HG03139 (cell line): ENCODE measurements around the gene B3GNT5.

ENCODE experiments used
- ATAC-seq: cut with Tn5 transposase; IDR thresholded peaks from one replicate; pipeline ENCODE4 v1.9.1; 2021; ENCODE audit not compliant: unreplicated experiment

The B3GNT5 gene

DNA sequence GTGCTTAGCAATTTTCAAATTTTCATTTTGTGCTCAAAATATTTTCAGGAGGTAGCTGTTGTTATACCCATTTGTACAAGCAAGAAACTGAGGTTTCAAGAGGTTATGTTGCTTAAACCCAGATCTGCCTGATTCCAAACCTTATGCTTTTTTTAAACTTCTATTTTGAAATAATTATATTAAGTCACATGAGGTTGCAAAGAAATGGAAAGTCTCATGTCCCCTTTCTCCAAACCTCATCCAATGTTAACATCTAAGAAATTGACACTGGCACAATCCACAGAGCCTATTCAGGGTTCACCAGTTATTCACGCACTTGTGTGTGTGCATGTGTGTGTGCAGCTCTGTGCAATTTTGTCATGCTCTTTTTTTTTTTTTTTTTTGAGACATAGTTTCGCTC lies 35.1 kb downstream of the B3GNT5 start:
- ATAC-seq, result no peak

DNA sequence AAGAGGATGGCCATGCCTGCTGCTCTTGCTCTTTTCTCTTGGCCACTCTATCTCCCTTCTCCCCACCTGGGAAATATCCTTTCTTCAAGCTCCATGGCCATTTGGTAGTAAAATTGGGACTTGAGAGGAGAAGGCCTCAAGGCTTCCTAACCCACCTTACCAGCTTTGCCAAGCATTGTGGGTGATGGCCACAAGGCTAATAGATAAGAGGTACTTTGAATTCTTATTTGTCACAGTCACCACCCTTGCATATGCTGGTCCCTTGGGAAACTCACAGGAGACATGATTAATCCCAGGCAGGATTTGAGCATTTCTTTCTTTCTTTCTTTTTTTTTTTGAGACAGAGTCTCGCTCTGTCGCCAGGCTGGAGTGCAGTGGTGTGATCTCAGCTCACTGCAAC lies 37.2 kb downstream of the B3GNT5 start:
- no peak for ATAC-seq

DNA sequence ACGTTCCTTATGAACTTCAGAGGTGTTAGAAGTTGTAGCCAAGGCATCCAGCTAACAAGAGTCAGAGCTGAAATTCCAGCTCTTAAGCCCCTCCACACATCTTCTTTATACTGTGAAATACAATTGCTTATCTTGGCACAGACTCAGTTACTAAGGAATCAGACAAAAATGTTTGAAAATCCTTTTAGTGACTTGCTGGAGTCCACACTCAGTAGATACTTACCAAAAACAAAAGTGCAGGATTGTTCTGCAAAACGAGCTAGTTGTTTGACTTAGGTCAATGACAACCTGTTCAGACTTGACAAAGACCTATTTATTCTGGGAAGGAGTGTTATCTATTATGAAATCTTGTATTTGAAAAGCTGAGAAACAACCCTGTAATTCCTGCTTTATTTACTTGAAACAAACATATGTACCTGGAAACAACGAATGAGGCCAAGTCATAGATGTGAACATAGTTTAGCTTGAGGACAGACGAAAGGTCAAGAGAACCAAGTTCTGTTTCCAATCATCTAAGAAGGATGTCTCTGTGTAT lies 38.5 kb downstream of the B3GNT5 start:
- ATAC-seq, result no peak

DNA sequence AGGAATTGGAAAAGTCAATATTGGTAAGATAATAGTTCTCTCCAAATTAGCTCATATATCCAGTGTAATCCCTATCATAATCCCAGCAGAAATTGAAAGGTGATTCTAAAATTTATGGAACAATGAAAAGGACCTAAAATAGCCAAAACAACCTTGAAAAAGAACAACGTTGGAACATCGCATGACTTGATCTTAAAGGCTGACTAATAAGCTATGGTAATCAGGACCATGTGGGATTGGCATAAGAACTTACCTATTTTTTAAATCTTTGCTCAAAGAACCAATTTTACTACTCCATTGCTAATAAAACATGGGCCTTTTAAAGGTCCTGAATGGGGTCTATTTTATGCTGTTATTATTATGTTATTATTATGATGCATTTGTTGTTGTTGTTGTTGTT lies 40.9 kb downstream of the B3GNT5 start:
- no peak for ATAC-seq

DNA sequence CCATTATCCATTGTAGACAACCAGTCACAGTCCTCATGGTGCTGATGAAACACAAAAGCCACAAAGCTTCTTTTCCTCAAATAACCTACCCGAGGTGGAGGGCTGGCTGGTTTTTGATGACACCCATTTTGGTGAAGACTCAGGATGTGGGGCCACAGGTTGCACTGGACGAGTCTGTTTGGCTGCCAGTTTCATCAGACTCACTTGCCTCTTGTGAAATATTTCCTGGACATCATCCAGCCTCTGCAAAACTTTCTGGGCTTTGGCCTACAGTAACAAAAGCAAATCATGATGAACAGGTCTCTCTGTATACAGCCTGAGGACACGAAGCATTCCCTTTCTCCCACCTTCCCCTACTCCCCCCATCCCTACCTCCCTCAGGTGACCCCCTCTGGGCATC lies 42.2 kb downstream of the B3GNT5 start:
- no peak for ATAC-seq

DNA sequence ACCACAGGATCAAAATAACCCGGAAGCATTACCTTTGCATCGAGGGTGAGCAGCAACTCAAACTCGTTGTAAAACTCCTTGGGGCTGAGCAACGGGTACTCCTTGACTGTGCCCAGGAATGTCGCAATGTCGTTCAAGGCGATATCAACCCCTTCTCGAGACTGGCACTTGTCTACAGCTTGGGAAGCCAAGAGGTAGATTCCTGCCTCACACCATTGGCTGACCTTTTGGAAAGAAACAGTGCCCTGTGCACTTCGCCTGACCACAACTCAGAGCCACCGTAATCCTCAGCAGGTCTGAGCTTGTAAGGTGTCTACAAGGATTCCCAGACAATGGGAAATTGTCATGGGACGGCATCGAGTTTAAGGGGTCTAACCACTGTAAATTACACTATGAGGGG lies 43.9 kb downstream of the B3GNT5 start:
- ATAC-seq, result no peak

DNA sequence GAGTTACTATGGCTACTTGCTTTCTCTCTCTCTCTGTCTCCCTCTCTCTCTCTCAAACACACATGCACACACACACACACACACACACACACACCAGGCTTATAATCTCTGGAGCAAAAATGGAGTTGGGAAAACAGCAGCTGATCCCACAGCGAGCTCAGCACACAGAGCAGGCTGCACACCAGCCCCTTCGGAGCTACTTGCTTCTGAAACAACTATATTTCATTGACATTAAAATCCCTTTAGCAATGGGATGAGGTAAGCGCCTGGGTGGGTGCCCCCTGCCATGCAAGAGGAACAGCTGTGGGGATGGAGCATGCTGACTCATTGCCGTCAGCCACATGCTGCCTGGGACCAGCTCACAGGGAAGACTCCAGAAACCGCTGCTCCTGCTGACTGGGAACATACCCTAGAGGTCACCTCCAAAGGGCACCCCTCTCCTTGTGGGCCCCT lies 45.7 kb downstream of the B3GNT5 start:
- no peak for ATAC-seq

DNA sequence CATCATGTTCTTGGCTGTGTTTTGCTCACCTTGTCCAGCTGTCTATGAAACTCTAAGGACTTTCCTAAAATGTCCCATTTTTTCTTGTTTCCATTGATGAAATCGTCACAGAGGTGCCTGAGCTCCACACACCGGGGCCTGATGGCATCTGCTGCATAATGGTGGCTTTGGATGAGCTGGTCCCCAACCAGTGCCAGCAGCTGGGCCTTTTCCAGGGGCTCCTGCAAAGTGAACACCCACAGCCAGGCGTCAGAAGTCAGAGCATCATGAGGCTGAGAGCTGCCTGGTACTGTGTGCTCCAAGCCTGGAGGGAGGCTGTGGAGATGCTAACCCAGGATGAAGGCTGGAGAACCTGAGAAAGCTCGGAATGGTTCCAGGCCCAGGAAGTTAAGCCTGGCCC lies 46.9 kb downstream of the B3GNT5 start:
- ATAC-seq, result no peak

DNA sequence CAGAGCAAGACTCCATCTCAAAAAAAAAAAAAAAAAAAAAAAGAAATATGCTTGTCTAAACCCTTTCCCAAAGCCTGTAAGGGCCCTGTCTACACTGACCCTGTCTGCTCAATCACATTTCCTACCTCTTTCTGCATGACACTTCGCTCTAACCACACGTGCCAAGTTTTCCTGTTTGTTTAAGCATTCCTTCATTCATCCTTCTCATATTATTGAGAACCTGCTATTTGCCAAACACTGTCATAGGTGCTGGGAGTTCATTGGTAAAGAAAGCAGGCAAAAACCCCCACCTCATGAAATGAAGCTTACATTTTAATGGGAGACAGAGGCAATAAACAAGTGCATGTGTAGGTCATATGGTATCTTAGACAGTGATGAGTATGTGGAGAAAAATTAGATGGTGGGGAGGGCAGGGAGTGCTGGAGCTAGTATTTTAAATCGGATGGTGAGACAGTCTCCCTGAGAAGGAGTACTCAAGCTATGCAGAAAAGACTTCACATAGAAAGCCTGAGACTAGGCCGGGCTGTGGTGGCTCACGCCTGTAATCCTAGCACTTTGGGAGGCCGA lies 48.0 kb downstream of the B3GNT5 start:
- no peak for ATAC-seq

DNA sequence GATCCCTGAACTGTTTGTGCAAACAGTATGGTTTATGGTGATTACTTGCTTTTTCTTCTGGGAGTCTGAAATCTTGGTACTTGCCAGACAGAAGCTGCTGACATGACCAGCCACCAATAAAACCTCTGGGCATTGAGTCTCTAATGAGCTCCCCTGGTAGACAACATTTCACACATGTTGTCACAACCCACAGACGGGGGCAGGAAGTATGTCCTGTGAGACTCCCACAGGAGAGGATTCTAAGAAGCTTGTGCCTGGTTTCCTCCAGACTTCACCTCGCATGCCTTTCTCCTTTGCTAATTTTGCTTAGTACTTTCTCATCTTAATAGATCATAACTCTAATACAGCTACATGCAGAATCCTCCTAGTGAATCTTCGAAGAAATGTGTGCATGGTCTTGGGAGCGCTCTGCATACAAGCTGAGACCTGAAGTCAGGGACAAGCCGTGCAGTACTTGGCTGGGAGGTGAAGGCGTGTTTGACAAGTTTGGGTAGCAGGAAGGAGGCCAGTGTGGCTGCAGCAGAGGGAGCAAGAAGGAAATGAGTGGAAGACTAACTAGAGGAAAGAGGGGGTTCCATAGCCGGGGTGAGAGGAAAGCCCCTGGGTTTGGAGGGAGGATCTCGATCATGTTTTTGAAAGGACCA lies 49.0 kb downstream of the B3GNT5 start:
- ATAC-seq, result no peak

DNA sequence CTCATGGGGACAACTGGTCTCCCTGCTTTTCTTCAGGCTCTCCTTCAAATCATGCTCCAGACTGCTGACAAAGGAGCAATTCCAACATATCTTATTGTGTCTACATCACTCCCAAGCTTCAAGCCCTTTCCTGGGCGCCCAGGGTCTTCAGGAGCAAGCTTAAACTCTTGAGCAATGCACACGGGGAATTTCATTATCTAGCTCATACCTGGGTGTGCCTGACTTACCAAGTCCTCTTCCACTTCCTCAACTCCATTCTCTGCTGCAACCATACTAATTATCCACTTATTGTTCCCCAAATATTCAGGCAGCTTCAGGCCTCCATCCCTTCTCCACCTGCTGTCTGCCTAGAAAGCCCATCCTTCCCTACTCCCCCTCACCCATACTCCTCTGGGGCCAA lies 50.6 kb downstream of the B3GNT5 start:
- no peak for ATAC-seq

DNA sequence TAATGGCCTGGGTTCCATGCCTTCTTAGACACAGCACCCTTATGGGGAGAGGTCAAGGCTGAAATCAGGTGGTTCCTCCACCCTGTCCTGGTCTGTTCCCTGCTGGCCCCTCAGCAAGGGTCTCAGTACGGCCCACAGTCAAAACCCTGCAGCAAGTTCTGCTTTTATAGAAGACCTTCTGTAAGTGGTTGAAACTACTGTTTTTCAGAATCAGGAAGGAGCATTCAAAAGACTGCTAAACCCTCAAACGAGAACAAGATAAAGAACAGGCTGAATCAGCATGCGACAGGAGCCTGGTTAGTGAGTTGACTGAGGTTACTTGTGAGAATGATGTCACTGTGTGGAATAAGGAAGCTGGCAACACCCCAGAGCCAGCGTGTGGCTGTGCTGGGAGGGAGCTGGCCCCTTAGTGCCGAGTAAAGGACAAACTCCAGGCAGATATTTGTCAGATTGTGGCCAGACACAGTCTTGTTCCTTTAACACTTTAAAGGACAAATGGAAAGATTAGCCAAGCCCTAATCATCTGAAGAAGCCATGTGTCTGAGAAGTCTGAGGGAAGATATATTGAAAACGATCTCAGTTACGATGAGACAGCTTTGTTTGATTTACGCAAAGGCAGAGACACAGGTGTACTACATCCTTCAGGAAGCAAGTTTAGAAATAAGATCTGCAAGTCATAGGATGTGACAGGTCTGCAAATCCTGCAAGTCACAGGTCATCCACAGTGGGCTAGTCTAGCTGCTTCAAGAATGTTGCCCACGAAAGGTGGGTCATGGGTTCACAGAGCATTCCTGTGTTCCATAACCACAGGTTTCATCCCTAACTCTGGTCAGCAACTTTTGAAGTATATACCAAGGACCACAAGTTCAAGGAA lies 54.0 kb downstream of the B3GNT5 start:
- ATAC-seq, result no peak

DNA sequence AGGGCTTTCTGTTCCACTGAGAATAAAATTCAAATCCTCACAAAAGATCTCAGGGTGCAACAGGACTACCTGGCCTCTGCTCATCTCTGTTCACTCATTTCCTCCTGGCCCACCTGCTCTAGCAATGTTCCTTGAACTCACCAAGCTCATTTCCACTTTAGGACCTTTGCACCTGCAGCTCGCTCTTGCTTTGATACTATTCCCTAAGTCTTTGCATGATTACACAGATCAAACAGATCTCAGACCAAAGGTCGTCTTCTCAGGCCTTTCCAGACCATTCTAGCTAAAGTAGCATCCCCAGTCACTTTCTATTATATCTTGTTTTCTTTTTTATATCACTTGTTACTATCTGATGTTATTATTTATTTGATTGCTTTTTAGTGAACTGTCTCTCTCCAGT lies 54.7 kb downstream of the B3GNT5 start:
- ATAC-seq, result no peak

DNA sequence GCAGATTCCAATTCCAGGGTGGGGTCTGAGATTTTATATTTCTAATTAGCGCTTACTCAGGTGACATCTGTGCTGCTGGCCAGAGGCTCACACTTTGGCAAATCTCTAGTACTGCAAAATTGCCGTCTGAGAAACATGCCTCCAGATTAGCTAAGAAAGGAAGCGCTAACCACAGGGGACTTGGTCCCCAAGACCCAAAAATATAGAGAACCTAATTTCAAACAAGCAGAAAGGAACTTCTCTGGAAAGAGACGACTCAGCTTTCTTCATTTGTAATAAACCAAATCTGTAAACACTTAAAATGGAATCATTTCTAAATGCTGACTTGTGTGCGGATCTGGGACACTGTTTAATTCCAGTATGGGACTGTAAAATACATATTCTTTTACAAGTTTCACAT lies 55.7 kb downstream of the B3GNT5 start:
- ATAC-seq, result no peak

DNA sequence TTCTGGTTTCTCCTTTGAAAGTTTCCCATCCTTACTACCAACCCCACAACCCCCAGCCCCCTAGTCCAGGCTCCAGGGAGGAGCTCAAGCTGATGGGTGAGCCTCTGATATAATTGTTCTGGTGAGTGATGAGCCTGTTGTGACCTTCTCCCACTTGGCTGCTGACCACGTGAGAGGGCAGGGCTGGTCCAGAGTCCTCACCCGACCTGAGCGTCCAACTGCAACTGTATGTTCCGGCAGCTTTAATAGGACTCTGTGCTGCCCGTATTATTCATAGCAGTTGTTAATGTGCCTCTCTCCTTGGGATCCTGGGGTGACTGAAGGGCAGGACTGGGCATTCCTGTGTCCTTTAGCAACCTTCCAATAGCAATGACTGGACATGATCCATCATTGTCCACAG lies 56.2 kb downstream of the B3GNT5 start:
- ATAC-seq, result no peak

DNA sequence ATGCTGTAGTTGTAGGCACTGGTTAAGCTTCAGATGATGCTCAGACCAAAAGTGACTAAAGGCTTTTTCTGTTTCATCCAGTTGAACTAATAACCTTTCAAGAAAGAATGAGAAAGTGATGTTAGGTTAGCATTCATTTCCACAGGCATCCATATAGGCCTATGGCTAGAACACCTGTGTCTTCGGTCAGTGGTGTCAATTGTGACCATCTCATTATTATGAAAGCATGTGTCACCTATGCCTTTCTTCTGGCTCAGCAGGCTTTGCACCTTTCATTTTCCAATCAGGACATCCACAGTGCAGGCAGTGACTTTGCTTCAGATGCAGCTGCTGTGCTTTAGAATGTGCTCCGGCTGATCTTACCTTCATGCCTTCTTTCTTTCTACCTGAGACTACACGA lies 57.9 kb downstream of the B3GNT5 start:
- no peak for ATAC-seq

DNA sequence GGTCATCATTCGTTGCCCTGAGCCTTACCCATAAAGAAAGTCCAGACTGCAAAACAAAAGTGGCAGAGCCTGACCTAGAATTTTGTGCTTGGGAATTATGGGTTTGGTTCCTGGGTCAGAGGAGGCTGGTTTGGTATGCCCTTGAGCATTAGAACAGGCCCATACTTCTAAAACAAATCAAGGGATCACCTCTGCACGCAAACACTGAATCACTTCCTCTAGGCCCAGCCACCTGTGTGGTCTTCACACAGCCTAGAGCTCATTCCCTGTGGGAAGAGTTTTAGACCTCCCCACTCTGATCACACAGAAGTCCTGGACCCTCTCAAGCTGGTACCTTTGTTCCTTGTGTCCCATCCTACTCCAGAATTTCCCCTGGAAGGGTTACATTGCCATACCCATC lies 59.4 kb downstream of the B3GNT5 start:
- ATAC-seq, result no peak

DNA sequence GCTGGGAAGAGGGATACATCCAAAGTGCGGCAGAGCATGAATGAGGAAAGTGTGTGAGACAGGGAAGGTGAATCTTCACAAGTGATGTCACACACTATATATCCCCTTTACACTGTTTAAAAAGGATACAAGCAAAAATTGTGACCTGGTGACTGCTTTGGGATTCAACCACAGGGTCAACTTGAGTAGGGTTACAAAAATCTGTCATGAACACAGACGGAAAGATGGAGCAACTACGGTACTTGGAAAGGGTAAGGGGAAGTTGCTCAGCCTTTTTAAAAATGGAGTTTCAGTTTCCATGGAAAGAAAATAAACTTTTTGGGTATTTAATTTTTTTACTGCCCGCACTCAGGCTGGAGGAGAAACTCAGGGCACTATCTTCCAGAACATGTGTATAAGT lies 60.3 kb downstream of the B3GNT5 start:
- no peak for ATAC-seq

DNA sequence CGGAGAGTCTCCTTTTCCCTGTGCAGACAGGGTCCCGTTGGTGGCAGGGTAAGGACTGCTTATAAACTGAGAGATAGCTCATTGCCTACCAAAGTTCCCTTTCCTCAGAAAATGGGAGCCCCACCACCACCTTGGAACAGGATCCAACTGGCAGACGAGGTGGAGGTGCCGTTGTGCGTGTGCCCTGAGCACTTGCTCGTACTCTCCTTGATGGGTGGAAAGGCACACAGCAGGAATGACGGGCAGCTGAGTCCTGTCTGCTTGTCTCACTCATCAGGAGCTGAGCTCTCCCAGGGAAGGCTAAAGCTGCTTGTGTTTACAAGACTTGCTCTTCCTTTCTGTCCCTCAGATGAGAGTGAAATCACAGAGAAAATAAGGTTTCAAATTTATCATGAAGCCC lies 60.7 kb downstream of the B3GNT5 start:
- ATAC-seq, result no peak

DNA sequence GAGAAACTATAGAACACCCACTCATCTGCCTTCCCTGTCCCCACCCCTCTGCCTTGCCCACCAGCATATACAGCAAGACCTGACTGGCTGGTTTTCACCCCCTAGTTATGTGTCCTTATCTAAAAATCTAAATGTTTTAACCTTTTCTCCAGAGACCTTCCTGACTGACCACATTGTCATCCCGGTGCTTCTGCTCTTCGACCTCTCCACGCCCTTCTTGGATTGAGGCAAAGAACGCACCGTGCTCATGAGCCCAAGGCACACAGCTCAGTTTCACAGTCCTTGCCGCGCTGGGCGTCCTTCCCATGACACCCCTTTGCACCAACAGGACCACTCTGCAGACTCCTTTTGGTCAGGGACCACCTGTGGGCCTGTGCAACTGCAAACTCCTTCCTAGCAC lies 62.7 kb downstream of the B3GNT5 start:
- ATAC-seq, result no peak

DNA sequence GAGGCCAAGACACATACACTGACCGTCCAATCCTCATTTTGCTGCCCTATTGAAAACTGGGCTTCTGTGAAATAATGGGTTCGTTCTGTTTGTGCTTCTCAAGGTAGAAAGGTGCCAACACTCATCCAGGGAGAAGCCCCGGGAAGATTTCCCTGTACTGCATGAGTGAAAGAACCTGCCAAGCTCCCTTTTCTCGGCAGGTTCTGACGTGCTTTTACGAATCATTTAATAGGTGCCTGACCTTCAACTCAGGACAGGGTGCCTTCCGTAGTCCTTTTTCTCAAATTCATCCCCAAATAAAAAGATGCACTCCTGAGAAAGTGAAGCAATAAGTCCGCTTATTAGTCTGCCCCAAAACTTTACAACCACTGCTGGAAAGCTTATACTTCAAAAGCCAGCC lies 64.2 kb downstream of the B3GNT5 start:
- ATAC-seq, result no peak
